HG03354 (cell line): ENCODE measurements around the gene AREG.

Experiments used
- ATAC-seq: cut with Tn5 transposase; IDR thresholded peaks from one replicate; pipeline ENCODE4 v1.9.1; 2021; ENCODE audit warnings: mild to moderate bottlenecking; ENCODE audit not compliant: unreplicated experiment, poor library complexity, severe bottlenecking

AREG gene

GRCh38 chr4:74456056-74456744, 11.3 kb downstream of the AREG start:
- ATAC-seq = no peak

- ATAC-seq = no peak
Measured at GRCh38 chr4:74456849-74457395, 12.0 kb downstream of the AREG start.

- ATAC-seq = no peak
Measured at GRCh38 chr4:74460833-74461232, 15.9 kb downstream of the AREG start.

- ATAC-seq = no peak
Measured at GRCh38 chr4:74463123-74463522, 18.2 kb downstream of the AREG start.

- no peak for ATAC-seq
Measured at GRCh38 chr4:74464291-74464690, 19.4 kb downstream of the AREG start.

DNA sequence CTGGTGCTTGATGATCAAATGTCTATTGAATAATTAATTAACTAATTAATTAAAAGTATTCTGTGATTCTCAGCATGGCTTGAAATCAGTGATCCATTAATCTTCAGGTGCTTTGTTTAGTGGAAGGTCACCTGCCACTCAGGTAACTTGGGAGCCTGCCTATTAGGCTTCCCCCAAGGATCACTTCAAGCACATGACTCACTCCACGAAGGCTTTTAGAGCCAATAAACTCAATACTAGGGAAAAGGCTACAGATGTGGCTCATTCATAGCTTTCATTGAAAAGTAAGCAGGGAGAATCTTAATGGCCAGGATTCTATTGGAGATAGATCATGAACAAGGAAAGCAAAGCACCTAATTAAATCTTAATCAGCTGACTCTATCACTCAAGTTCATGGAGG, 21.3 kb downstream of the AREG start:
- no peak for ATAC-seq

GRCh38 chr4:74471264-74471663, 26.3 kb downstream of the AREG start:
- ATAC-seq = no peak

GRCh38 chr4:74473155-74473811, 28.3 kb downstream of the AREG start:
- no peak for ATAC-seq

GRCh38 chr4:74474345-74475090, 29.6 kb downstream of the AREG start:
- ATAC-seq = no peak

DNA sequence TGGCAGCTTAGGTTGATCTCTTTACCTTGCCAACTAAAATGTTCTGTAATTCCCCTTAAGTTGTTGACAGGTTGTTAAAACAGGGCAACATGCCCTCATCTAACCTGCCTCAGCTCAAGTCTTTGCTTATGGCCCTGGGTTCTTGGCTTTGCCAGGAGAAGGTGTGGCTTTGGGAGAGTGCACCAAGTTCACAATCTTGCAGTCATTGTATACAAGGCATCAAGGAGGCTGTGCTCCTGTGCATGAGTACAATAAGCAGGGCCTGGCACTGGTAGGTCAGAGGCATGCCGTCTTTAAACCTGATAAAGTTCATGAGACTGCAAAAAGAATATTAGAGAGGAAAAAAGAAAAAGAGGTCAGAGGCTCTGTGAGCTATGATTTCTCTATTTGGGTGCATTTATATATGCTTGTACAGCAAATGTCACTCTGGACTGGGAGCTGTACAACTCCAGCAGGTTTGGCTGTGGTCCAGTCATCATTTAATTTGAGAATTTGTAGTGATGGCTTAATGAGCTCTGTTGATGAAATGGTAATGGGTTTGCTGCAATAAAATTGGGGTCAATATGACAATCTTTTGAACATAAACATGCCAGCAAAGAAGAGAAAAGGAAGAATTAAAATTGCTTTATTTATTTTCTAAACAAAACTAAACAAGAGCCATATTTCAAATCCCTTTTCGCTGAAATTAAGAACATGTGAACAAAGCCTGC, 30.3 kb downstream of the AREG start:
- ATAC-seq = no peak

GRCh38 chr4:74475946-74476345, 31.0 kb downstream of the AREG start:
- no peak for ATAC-seq

- ATAC-seq = no peak
Measured at GRCh38 chr4:74479009-74479408, 34.1 kb downstream of the AREG start.

DNA sequence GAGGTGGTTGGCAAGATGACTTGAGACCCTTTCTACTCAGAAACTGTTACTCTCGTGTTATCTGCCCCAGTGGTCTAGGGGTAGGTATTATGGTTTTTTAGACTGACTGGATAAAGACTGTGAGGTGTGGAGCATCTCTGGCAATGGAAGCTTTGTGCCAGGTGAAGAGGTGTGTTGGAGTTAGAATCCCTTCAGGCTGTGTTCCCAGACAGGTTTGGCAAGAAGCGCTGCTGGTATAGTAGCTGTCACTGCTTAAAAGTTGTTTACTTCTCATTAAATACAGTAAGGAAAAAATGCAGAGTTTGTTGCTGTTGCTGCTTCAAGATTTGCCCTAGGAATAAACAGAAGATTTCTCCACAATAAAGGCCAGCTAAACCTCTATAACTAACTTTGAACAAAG, 35.3 kb downstream of the AREG start:
- ATAC-seq = no peak

DNA sequence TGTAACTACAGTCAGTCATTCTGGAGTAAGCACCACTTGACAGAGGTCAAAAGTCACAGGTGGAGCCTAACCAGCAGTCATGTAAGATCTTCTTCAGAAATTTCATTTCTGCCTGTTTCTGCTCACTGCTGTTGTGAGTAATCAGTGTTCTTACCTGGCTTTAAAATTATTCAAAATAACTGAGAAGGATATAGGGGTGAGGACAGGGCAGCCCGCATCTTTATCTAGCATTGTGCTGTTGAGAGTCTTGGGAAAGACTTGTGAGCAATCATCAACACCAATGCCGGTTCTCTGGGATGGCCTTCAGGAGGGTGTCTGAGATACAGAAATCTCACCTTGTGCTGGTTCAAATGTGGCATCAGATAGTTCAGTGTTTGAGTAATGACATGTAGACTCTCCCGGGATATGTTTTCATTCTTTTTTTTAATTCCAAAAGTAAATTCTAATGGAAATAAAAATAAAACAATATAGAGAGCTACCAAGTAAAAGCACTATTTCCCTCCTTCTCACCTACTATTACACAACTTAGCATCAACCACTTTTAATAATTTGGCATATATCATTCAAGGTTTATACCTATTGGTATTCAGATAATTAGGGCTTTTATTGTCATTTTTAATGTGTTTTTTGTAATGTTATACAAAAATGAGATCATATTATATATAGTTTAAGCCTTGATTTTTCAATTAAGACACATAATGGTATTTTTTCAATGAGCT, 37.1 kb downstream of the AREG start:
- ATAC-seq = no peak

DNA sequence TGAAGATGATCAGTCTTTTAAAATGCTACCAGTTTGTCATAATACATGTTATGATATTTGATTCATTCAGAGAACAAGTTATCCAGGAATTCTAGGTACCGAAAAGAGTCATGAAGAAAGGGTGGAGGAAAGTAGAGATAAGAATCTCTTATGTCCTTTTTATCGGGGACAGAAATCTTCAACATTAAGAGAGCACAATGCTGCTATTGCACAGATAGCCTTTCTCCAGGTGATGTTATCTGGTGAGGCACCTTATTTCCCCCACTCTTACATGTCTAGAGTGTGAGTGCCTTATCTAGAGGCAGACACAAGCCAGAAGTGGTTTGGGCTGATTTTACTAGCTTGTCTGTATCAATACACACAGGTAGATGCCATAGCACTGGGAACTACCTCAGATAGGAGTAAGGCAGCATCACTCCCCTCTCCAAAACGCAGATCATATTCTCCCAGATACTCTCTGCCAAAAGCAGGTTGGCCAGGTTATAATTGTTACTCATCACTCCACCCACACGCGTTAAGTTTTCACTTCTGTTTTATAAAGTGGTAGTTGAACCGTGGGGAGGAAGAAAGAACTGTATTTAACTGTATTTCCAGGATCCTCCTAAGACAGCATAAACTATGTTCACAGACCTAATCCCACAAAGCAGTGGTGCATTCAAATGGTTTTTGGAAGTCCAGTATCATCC, 38.4 kb downstream of the AREG start:
- no peak for ATAC-seq

GRCh38 chr4:74486905-74487304, 42.0 kb downstream of the AREG start:
- ATAC-seq = no peak

DNA sequence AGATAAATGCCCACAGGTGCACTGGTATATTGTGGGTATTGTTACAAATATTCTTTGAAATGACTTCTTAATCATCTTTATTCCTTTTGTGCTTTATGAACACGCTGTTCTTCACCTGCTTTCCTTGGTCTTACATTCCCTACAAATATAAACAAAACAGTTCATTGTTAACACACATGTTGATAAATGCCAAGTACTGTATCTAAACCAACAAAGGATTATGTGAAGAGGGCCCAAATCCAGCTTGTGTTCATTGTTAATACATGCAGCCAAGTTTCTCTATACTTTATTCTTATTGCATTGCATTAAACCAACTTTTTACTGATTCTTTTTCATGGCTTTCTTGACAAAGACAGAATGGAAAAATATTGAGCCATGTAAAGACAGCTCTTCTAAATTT, 42.8 kb downstream of the AREG start:
- ATAC-seq = no peak

- no peak for ATAC-seq
Measured at GRCh38 chr4:74490736-74491135, 45.8 kb downstream of the AREG start.
